Small intestine (tissue), 7 donors: Measurements from ENCODE around the gene EGF. TPM values are rescaled to one million over a fixed set of nuclear protein-coding genes. Genes with fewer than 3 reads are reported as not detected.

Experiments
- DNase-seq, 2 donors: peaks; one replicate each; pipeline versions ENCODE4 v3.0.0 to v3.0.0-alpha.2; 2013
- FAIRE-seq: peaks from 2 replicates; lab custom pipeline; 2012; peaks lifted over from hg19 to GRCh38; lab: Jason Lieb, UNC
- H3K27ac ChIP-seq, 3 donors: one replicate each; pipeline ENCODE4 v1.5.1; 2013; ENCODE audit warnings: low read length in 2 of 3, mild to moderate bottlenecking in 2 of 3, control low read depth in 1 of 3, inconsistent platforms in 1 of 3, low read depth in 1 of 3, moderate library complexity in 1 of 3
- H3K27me3 ChIP-seq, 3 donors: one replicate each; pipeline ENCODE4 v1.6.1; 2013; ENCODE audit warnings: low read length in 3 of 3, inconsistent platforms in 1 of 3; ENCODE audit not compliant: control insufficient read depth in 3 of 3, insufficient read depth in 3 of 3
- H3K36me3 ChIP-seq, 3 donors: one replicate each; pipeline ENCODE4 v1.6.1; 2013; ENCODE audit warnings: low read length in 3 of 3, inconsistent platforms in 1 of 3, low read depth in 1 of 3, mild to moderate bottlenecking in 1 of 3, moderate library complexity in 1 of 3; ENCODE audit not compliant: control insufficient read depth in 3 of 3, insufficient read depth in 2 of 3
- H3K4me1 ChIP-seq, 3 donors: one replicate each; pipeline ENCODE4 v1.6.1; 2013; ENCODE audit warnings: low read length in 2 of 3, inconsistent platforms in 1 of 3, low read depth in 1 of 3, mild to moderate bottlenecking in 1 of 3, moderate library complexity in 1 of 3; ENCODE audit not compliant: control insufficient read depth in 3 of 3, insufficient read depth in 2 of 3
- H3K4me3 ChIP-seq, 3 donors: one replicate each; pipeline ENCODE4 v1.5.1; 2013; ENCODE audit warnings: low read length in 3 of 3, control low read depth in 1 of 3, inconsistent platforms in 1 of 3, low read depth in 1 of 3, mild to moderate bottlenecking in 1 of 3, moderate library complexity in 1 of 3
- H3K9me3 ChIP-seq, 2 donors: one replicate each; pipeline ENCODE4 v1.6.1; 2013; ENCODE audit warnings: low read depth in 1 of 2, low read length in 1 of 2; ENCODE audit not compliant: control insufficient read depth in 2 of 2, insufficient read depth in 1 of 2
- WGBS, 3 donors: extraction: QIAGEN DNeasy Blood & Tissue Kit; methylation state at CpG; one replicate each; pipeline ENCODE4 v1.1.7; 2013; 5-methylcytosine and 5-hydroxymethylcytosine counted together
- polyA plus RNA-seq, 4 donors: library from polyadenylated mRNA; stranded (reverse) in 3 of 4; unstranded in 1 of 4; fragments of 200-250 nt in 3 of 4; fragments of 120-200 nt in 1 of 4; gene quantifications; one replicate each; pipeline versions ENCODE4 v1.2.1 to v1.2.3, GENCODE V29; 2013
- donor health status: healthy with polysubstance abuse.
- donor health status: control.
- donor health status: control.
- donor health status: Bipolar disorder and iron deficiency.
- donor health status: healthy.

The EGF gene
- polyA plus RNA-seq, 4 donors, result 0.48 to 42.2 TPM; not detected in 2

DNA sequence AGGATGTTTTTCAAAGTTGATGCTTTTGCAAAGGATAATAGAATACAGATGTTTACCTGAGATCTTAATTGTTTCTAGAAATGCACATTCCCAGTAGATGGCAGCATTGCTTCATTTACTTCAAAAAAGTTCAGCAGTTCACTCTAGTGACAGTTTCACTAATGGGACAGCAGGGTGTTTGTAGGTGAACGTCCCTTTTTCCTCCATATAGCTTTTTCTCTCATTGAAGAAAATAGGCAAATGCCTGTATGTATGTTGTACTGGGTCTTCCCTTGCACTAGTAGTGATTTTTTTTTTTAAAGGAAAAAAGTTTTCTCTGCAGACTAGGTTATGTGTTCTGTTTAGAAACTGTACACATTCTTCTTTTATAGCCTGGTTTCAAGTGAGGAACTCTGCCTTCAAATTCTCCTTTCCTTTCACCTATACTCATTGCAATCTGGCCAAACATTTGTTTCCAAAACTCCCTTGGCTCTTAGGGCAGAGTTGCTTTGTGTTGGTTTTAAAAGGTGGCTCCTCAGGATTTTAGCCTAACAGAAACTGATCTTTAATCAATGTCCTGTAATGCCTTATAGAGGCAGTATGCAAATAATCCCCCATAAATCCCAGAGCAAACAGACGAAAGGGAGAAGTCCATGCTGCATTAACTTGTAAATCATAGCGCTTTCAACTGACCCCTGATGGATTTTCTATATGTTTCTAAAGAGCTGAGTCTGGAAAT is 86.3 kb downstream of the EGF start:
- Histone ChIP-seq H3K27ac (peak overlapping the region in 1 of 3 donors; percentile 44), H3K9me3 (no peaks in the 10 kb centered on the region), H3K36me3 (no peaks in the 10 kb centered on the region), H3K27me3 (no peaks in the 10 kb centered on the region), H3K4me3 (no peak overlapping the region), H3K4me1 (no peaks in the 10 kb centered on the region)
- WGBS, 3 donors, result 7 to 34% (median 17%) methylated on average over 3 of the region's 3 CpGs
- DNase-seq (peak; percentile 82 to 85), FAIRE-seq (peak; percentile 77)

DNA sequence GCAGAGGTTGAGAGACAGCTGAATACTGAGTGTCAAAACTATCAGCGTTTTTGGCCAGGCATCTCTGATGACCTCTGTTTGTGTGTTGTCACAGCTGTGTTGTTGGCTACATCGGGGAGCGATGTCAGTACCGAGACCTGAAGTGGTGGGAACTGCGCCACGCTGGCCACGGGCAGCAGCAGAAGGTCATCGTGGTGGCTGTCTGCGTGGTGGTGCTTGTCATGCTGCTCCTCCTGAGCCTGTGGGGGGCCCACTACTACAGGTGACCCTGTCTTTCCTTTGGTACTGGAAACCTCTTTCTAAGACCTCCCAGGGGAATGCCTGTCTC is 86.9 kb downstream of the EGF start:
- H3K9me3 ChIP-seq, result no peaks in the 10 kb centered on the region
- H3K27me3 ChIP-seq, result no peaks in the 10 kb centered on the region
- FAIRE-seq (no peak), DNase-seq (no peak)
- H3K27ac ChIP-seq, result no peak overlapping the region
- 21 to 57% (median 51%) methylated on average over 9 of the region's 9 CpGs for WGBS, 3 donors
- H3K4me3 ChIP-seq, result no peak overlapping the region
- no peaks in the 10 kb centered on the region for H3K4me1 ChIP-seq
- no peaks in the 10 kb centered on the region for H3K36me3 ChIP-seq

DNA sequence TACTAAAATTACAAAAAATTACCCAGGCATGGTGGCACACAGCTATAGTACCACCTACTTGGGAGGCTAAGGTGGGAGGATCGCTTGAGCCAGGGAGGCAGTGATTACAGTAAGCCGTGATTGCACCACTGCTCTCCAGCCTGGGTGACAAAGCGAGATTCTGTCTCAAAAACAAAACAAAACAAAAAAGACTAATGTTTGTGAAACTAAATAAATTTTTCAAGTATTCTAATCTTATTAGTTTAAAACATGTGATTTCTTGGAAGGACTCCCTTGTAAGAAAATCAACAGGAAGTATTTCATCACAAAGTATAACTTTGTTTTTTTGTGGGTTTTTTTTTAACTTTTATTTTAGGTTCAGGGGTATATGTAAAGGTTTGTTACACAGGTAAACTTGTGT is 89.6 kb downstream of the EGF start:
- no peak for FAIRE-seq
- peaks cover 1 to 5% (median 3%) of the 10 kb centered on the region in 3 donors for H3K4me1 ChIP-seq
- DNase-seq, result no peak
- no peak overlapping the region for H3K27ac ChIP-seq
- no peaks in the 10 kb centered on the region for H3K27me3 ChIP-seq
- whole genome bisulfite sequencing, 3 donors, result 70 to 76% (median 75%) methylated on average over 3 of the region's 3 CpGs
- no peaks in the 10 kb centered on the region for H3K9me3 ChIP-seq
- no peaks in the 10 kb centered on the region for H3K36me3 ChIP-seq
- H3K4me3 ChIP-seq, result no peak overlapping the region

DNA sequence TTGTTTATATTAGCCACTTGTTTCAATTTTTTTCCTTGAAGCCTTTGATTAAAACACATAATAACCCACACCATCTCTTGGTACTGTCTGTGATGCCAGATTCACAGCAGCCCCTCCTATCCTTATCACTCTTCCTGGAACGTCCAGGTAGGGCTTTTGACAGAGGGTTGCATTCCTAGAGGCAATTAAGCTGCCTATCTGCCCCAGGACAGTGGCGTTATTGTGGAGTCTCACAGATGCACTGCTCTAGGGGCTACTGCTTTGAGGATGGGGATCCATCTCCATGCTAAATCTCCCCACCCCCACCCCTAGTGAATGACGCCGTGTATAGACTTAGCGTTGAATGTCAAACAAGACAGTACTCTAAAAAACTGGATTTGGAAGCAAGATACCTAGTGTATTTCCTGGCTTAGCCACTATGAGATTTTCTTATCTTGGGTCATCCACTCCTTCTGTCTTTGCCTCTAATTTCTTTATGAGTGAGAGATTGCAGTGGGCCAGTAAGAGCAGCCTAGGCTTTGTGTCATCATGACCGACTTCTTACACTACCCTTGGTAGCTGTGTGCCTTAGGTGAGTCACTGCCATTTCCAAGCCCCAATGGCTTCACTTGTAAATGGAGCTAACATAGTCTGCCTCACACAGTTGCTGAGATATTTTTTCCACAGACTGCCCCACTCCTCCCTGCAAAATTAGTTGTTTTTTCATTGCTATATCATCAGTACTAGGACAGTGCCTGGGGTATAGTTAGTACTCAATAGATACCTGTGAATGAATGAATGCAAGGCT is 90.9 kb downstream of the EGF start:
- Histone ChIP-seq H3K4me1 (peaks cover 4 to 12% (median 6%) of the 10 kb centered on the region in 3 donors), H3K27ac (no peak overlapping the region), H3K9me3 (no peaks in the 10 kb centered on the region), H3K36me3 (no peaks in the 10 kb centered on the region), H3K27me3 (no peaks in the 10 kb centered on the region), H3K4me3 (no peak overlapping the region)
- no peak for DNase-seq
- no peak for FAIRE-seq
- WGBS, 3 donors, result 54 to 71% (median 56%) methylated on average over 6 of the region's 6 CpGs

DNA sequence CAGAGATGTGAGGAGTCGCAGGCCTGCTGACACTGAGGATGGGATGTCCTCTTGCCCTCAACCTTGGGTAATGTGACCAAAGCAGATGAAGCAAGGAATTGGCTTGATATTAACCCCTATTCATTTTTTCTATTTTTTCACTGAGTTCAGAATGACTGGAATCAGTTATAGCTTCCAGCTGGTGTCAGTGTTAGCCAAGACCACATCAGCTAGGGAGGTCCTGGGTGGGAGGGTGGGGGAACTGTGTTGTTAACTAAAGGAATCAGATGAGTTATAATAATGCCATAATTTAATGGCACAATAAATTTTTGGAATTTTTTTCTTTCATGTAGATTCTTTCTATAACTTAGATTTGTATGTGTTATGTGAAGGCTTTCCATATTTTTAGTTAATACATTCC is 91.9 kb downstream of the EGF start:
- H3K27me3 ChIP-seq, result no peaks in the 10 kb centered on the region
- FAIRE-seq, result no peak
- peaks cover 4 to 12% (median 7%) of the 10 kb centered on the region in 3 donors for H3K4me1 ChIP-seq
- 87 to 100% (median 100%) methylated on average over 1 of the region's 1 CpG for WGBS, 3 donors
- no peaks in the 10 kb centered on the region for H3K9me3 ChIP-seq
- H3K36me3 ChIP-seq, result no peaks in the 10 kb centered on the region
- H3K4me3 ChIP-seq, result no peak overlapping the region
- no peak for DNase-seq
- H3K27ac ChIP-seq, result no peak overlapping the region

DNA sequence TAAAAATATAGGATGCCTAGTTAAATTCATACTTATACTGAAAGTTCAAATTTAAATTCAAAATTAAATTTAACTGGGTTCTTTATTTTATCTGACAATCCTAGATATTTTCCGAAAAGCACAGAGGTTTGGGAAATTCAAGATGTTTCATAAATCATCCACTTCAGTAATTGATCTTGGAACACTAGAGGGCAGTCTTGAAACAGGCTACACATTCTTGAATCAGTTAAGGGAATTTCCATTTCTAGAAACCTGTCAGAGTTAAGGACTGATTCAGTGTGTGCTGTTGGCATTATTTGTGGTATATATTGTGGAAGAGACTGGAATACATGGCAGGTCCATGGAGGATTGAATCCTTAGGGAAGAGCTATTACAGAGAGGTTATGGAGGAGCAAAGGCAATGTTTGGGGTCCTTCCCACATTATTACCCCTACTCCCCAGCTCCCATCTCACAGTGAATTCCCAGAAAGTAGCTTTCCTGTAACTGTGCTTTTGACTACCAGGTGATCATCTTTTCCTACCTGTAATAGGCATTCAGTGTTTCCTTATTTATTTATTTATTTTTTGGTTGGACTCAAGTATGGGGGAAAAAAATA is 92.9 kb downstream of the EGF start:
- peaks cover 4 to 12% (median 7%) of the 10 kb centered on the region in 3 donors for H3K4me1 ChIP-seq
- no peak overlapping the region for H3K27ac ChIP-seq
- H3K9me3 ChIP-seq, result no peaks in the 10 kb centered on the region
- peak; percentile 81 for FAIRE-seq
- 2 to 10% (median 5%) methylated on average over 1 of the region's 1 CpG for WGBS, 3 donors
- no peak overlapping the region for H3K4me3 ChIP-seq
- DNase-seq, result peak; percentile 72 to 80
- H3K36me3 ChIP-seq, result no peaks in the 10 kb centered on the region
- no peaks in the 10 kb centered on the region for H3K27me3 ChIP-seq

- no peaks in the 10 kb centered on the region for H3K9me3 ChIP-seq
- peaks cover 0 to under 1% (median 0%) of the 10 kb centered on the region in 3 donors for H3K36me3 ChIP-seq
- H3K27ac ChIP-seq, result no peak overlapping the region
- DNase-seq (peak in 1 of 2 donors; percentile 67), FAIRE-seq (no peak)
- WGBS, 3 donors, result 62 to 87% (median 64%) methylated on average over 3 of the region's 3 CpGs
- H3K4me1 ChIP-seq, result peaks cover 4 to 12% (median 7%) of the 10 kb centered on the region in 3 donors
- H3K27me3 ChIP-seq, result no peaks in the 10 kb centered on the region
- no peak overlapping the region for H3K4me3 ChIP-seq
Observed at GRCh38 chr4:110007217-110007616, 94.5 kb downstream of the EGF start.

- DNase-seq (no peak), FAIRE-seq (no peak)
- Histone ChIP-seq H3K27me3 (peaks cover 0 to 2% (median 0%) of the 10 kb centered on the region in 3 donors), H3K27ac (no peak overlapping the region), H3K36me3 (peaks cover 0 to 3% (median 0%) of the 10 kb centered on the region in 3 donors), H3K4me1 (peaks cover 4 to 12% (median 7%) of the 10 kb centered on the region in 3 donors), H3K4me3 (no peak overlapping the region), H3K9me3 (no peaks in the 10 kb centered on the region)
- 63 to 79% (median 71%) methylated on average over 2 of the region's 2 CpGs for WGBS, 3 donors
Observed at GRCh38 chr4:110008540-110008939, 95.9 kb downstream of the EGF start.
